Esophagus squamous epithelium (tissue), 4 donors: ENCODE results near the gene RNF180.

Experiments
- POLR2A ChIP-seq, 4 donors: fragments of 450-650 bp; IDR thresholded peaks; one replicate each; pipeline ENCODE4 v1.6.1; 2017; ENCODE audit warnings: antibody characterized with exemption in 4 of 4, mild to moderate bottlenecking in 4 of 4, moderate library complexity in 3 of 4
- TF ChIP-seq, protein P1 (sequence below), 6 experiments: fragments of 450-650 bp in 4 of 6; fragments of 200-600 bp in 2 of 6; sonication (generic) in 2 of 6; IDR thresholded peaks; one replicate each; pipeline ENCODE4 v1.5.1; 2016 to 2019; ENCODE audit warnings: antibody characterized with exemption in 6 of 6, mild to moderate bottlenecking in 4 of 6, moderate library complexity in 4 of 6

DNA sequence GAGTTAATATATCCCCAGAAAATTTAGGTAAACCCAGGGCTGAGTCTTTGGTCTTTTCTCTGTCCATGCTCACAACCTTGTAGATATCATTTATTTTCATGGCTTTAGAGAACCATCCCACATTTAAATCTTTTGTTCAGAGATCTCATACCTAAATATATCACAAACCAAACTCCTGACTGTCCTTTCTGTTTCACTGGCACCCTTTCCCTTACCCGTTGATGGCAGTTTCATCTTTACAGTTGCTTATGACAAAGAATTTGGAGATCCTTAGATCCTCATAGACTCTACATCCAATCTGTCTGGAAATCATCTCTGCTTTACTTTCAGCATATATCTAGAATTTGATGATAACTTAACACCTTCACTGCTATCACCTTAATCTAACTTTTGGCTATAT, 19.2 kb downstream of the RNF180 start:
- TF ChIP-seq, protein P1, sequence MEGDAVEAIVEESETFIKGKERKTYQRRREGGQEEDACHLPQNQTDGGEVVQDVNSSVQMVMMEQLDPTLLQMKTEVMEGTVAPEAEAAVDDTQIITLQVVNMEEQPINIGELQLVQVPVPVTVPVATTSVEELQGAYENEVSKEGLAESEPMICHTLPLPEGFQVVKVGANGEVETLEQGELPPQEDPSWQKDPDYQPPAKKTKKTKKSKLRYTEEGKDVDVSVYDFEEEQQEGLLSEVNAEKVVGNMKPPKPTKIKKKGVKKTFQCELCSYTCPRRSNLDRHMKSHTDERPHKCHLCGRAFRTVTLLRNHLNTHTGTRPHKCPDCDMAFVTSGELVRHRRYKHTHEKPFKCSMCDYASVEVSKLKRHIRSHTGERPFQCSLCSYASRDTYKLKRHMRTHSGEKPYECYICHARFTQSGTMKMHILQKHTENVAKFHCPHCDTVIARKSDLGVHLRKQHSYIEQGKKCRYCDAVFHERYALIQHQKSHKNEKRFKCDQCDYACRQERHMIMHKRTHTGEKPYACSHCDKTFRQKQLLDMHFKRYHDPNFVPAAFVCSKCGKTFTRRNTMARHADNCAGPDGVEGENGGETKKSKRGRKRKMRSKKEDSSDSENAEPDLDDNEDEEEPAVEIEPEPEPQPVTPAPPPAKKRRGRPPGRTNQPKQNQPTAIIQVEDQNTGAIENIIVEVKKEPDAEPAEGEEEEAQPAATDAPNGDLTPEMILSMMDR (IDR thresholded peaks at IDR 0.05), result no peak
- no peak for TF ChIP-seq POLR2A (IDR thresholded peaks at IDR 0.05)
